ENCODE data around the gene ST8SIA4. TPM values are rescaled to one million over a fixed set of nuclear protein-coding genes. Genes with fewer than 3 reads are reported as not detected.

ST8SIA4 gene
- total RNA-seq, 1 donor from 2014 or later, result 0.59 TPM

GRCh38 chr5:100842080-100842479 lies 61.0 kb downstream of the ST8SIA4 start:
- H3K4me2 ChIP-seq (ENCODE audit: low read length), result no peak overlapping the region
- Mint-ChIP-seq H3K4me3 (ENCODE audit: unreplicated experiment) (no peak overlapping the region), H3K4me1 (ENCODE audit: low read depth, unreplicated experiment) (peaks cover 28% of the 10 kb centered on the region), H3K27ac (ENCODE audit: unreplicated experiment) (no peak overlapping the region), H3K27me3 (ENCODE audit: low read depth, unreplicated experiment) (no peaks in the 10 kb centered on the region), H3K9me3 (ENCODE audit: unreplicated experiment) (no peaks in the 10 kb centered on the region), H3K36me3 (ENCODE audit: low read depth, unreplicated experiment) (no peaks in the 10 kb centered on the region)
- H3K27ac ChIP-seq (ENCODE audit: low read depth, low read length), result no peak overlapping the region
- FAIRE-seq, result no peak
- H3K36me3 ChIP-seq (ENCODE audit: insufficient read depth, low read length), result no peaks in the 10 kb centered on the region
- no peak overlapping the region for H3K9ac ChIP-seq (ENCODE audit: low read length)
- no peaks in the 10 kb centered on the region for H4K20me1 ChIP-seq (ENCODE audit: insufficient read depth, low read length)
- no peaks in the 10 kb centered on the region for H3K27me3 ChIP-seq (ENCODE audit: insufficient read depth, low read length)
- H2AFZ ChIP-seq (ENCODE audit: low read depth, low read length), result no peak overlapping the region
- H3K79me2 ChIP-seq (ENCODE audit: insufficient read depth, low read length), result no peaks in the 10 kb centered on the region
- no peak for DNase-seq (ENCODE audit: low read depth)
- no peaks in the 10 kb centered on the region for H3K4me1 ChIP-seq (ENCODE audit: insufficient read depth, low read length)
- TF ChIP-seq CTCF (IDR thresholded peaks at IDR 0.05; ENCODE audit: insufficient read depth, low read depth, low read length), result no peak
- TF ChIP-seq EZH2 (IDR thresholded peaks at IDR 0.05; ENCODE audit: insufficient read depth, low read length), result no peak
- H3K9me3 ChIP-seq (ENCODE audit: insufficient read depth, low read depth, low read length), result no peaks in the 10 kb centered on the region
- H3K4me3 ChIP-seq (ENCODE audit: insufficient read depth, low read depth, low read length), result no peak overlapping the region

GRCh38 chr5:100841358-100842076 lies 61.6 kb downstream of the ST8SIA4 start:
- no peak overlapping the region for H3K27ac ChIP-seq (ENCODE audit: low read depth, low read length)
- no peak overlapping the region for H2AFZ ChIP-seq (ENCODE audit: low read depth, low read length)
- H3K4me1 Mint-ChIP-seq (ENCODE audit: low read depth, unreplicated experiment), result peaks cover 31% of the 10 kb centered on the region
- H3K4me3 ChIP-seq (ENCODE audit: insufficient read depth, low read depth, low read length), result no peak overlapping the region
- H4K20me1 ChIP-seq (ENCODE audit: insufficient read depth, low read length), result no peaks in the 10 kb centered on the region
- TF ChIP-seq EZH2 (IDR thresholded peaks at IDR 0.05; ENCODE audit: insufficient read depth, low read length) (no peak), CTCF (IDR thresholded peaks at IDR 0.05; ENCODE audit: insufficient read depth, low read depth, low read length) (no peak)
- H3K9ac ChIP-seq (ENCODE audit: low read length), result no peak overlapping the region
- H3K4me3 Mint-ChIP-seq (ENCODE audit: unreplicated experiment), result no peak overlapping the region
- H3K27me3 ChIP-seq (ENCODE audit: insufficient read depth, low read length), result no peaks in the 10 kb centered on the region
- H3K9me3 ChIP-seq (ENCODE audit: insufficient read depth, low read depth, low read length), result no peaks in the 10 kb centered on the region
- H3K27me3 Mint-ChIP-seq (ENCODE audit: low read depth, unreplicated experiment), result no peaks in the 10 kb centered on the region
- H3K27ac Mint-ChIP-seq (ENCODE audit: unreplicated experiment), result peak overlapping the region; percentile 51
- H3K36me3 Mint-ChIP-seq (ENCODE audit: low read depth, unreplicated experiment), result no peaks in the 10 kb centered on the region
- FAIRE-seq, result no peak
- H3K79me2 ChIP-seq (ENCODE audit: insufficient read depth, low read length), result no peaks in the 10 kb centered on the region
- H3K4me1 ChIP-seq (ENCODE audit: insufficient read depth, low read length), result no peaks in the 10 kb centered on the region
- DNase-seq (ENCODE audit: low read depth), result peak; percentile 44
- no peaks in the 10 kb centered on the region for H3K36me3 ChIP-seq (ENCODE audit: insufficient read depth, low read length)
- peak overlapping the region; percentile 37 for H3K4me2 ChIP-seq (ENCODE audit: low read length)
- no peaks in the 10 kb centered on the region for H3K9me3 Mint-ChIP-seq (ENCODE audit: unreplicated experiment)

GRCh38 chr5:100840789-100841188 lies 62.3 kb downstream of the ST8SIA4 start:
- H3K36me3 ChIP-seq (ENCODE audit: insufficient read depth, low read length), result no peaks in the 10 kb centered on the region
- H3K27me3 ChIP-seq (ENCODE audit: insufficient read depth, low read length), result no peaks in the 10 kb centered on the region
- H3K9ac ChIP-seq (ENCODE audit: low read length), result no peak overlapping the region
- no peaks in the 10 kb centered on the region for H3K9me3 ChIP-seq (ENCODE audit: insufficient read depth, low read depth, low read length)
- Mint-ChIP-seq H3K9me3 (ENCODE audit: unreplicated experiment) (no peaks in the 10 kb centered on the region), H3K27me3 (ENCODE audit: low read depth, unreplicated experiment) (no peaks in the 10 kb centered on the region), H3K4me3 (ENCODE audit: unreplicated experiment) (no peak overlapping the region), H3K36me3 (ENCODE audit: low read depth, unreplicated experiment) (no peaks in the 10 kb centered on the region), H3K4me1 (ENCODE audit: low read depth, unreplicated experiment) (peaks cover 31% of the 10 kb centered on the region), H3K27ac (ENCODE audit: unreplicated experiment) (no peak overlapping the region)
- FAIRE-seq, result no peak
- no peaks in the 10 kb centered on the region for H3K4me1 ChIP-seq (ENCODE audit: insufficient read depth, low read length)
- H3K4me2 ChIP-seq (ENCODE audit: low read length), result no peak overlapping the region
- H3K79me2 ChIP-seq (ENCODE audit: insufficient read depth, low read length), result no peaks in the 10 kb centered on the region
- H3K4me3 ChIP-seq (ENCODE audit: insufficient read depth, low read depth, low read length), result no peak overlapping the region
- H3K27ac ChIP-seq (ENCODE audit: low read depth, low read length), result no peak overlapping the region
- TF ChIP-seq CTCF (IDR thresholded peaks at IDR 0.05; ENCODE audit: insufficient read depth, low read depth, low read length), result no peak
- no peak for TF ChIP-seq EZH2 (IDR thresholded peaks at IDR 0.05; ENCODE audit: insufficient read depth, low read length)
- H2AFZ ChIP-seq (ENCODE audit: low read depth, low read length), result no peak overlapping the region
- no peak for DNase-seq (ENCODE audit: low read depth)
- no peaks in the 10 kb centered on the region for H4K20me1 ChIP-seq (ENCODE audit: insufficient read depth, low read length)
